ENCODE data around the gene MTA3.

The MTA3 gene

DNA sequence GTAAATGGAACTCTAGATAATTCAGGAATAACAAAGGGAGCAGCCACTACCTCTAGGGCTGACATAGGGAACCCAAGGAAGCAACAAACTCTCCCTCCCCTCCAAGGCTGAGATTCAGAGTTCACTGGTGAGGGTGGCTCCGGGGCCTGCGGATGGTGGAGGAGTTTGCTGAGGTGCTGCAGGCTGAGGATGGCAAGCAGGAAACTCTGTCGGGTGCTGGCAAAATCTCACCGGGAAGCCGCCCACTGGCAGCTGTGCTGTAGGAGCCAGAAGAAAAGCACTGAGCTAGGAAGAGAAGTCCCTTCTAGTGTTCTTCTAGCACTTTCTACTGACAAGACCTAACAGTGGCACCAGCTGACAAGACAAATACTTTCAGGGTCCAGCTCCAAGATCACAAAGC, 236.5 kb downstream of the MTA3 start:
- no peak for DNase-seq (ENCODE audit: low spot score)
